Smooth muscle cell (in vitro differentiated cells): ENCODE data around the gene HIVEP3. TPM values are rescaled to one million over a fixed set of nuclear protein-coding genes. Genes with fewer than 3 reads are reported as not detected.

ENCODE experiments used
- DNase-seq: peaks from one replicate; lab custom pipeline; 2025; ENCODE audit not compliant: unreplicated experiment; lab: John Stamatoyannopoulos, UW
- H2AFZ ChIP-seq: fragments of 200-600 bp; sonication (generic); 2 replicates; pipeline ENCODE4 v1.6.0; 2016; ENCODE audit warnings: antibody characterized with exemption, low read depth, mild to moderate bottlenecking
- H3F3A ChIP-seq: fragments of 200-600 bp; sonication (generic); 2 replicates; pipeline ENCODE4 v1.6.0; 2017; ENCODE audit warnings: antibody characterized with exemption, low read depth
- H3K27ac ChIP-seq: fragments of 200-600 bp; sonication (generic); 2 replicates; pipeline ENCODE4 v1.5.1; 2016; ENCODE audit warnings: low read depth, mild to moderate bottlenecking
- H3K27me3 ChIP-seq: fragments of 200-600 bp; sonication (generic); 2 replicates; pipeline ENCODE4 v1.6.1; 2016; ENCODE audit warnings: low read depth, mild to moderate bottlenecking
- H3K36me3 ChIP-seq: fragments of 200-600 bp; sonication (generic); 2 replicates; pipeline ENCODE4 v1.5.1; 2016; ENCODE audit warnings: low read depth
- H3K4me1 ChIP-seq: fragments of 200-600 bp; sonication (generic); 2 replicates; pipeline ENCODE4 v1.5.1; 2016; ENCODE audit warnings: low read depth
- H3K4me2 ChIP-seq: fragments of 200-600 bp; sonication (generic); 2 replicates; pipeline ENCODE4 v1.6.0; 2016; ENCODE audit warnings: mild to moderate bottlenecking
- H3K4me3 ChIP-seq: fragments of 200-600 bp; sonication (generic); 2 replicates; pipeline ENCODE4 v1.5.1; 2016; ENCODE audit warnings: mild to moderate bottlenecking
- H3K79me2 ChIP-seq: fragments of 200-600 bp; sonication (generic); 2 replicates; pipeline ENCODE4 v1.6.0; 2016; ENCODE audit warnings: low read depth, mild to moderate bottlenecking
- H3K9ac ChIP-seq: fragments of 200-600 bp; sonication (generic); 2 replicates; pipeline ENCODE4 v1.6.0; 2016; ENCODE audit warnings: low read depth
- H3K9me3 ChIP-seq: fragments of 200-600 bp; sonication (generic); replicated peaks from 2 replicates; pipeline ENCODE4 v1.5.1; 2016; ENCODE audit warnings: low read depth
- H4K20me1 ChIP-seq: fragments of 200-600 bp; sonication (generic); 2 replicates; pipeline ENCODE4 v1.6.0; 2016; ENCODE audit warnings: low read depth
- WGBS: methylation state at CpG from one replicate; pipeline ENCODE4 v1.1.7; 2016; ENCODE audit warnings: low lambda C conversion rate; 5-methylcytosine and 5-hydroxymethylcytosine counted together
- polyA plus RNA-seq: library from polyadenylated mRNA; unstranded; fragments of >200 nt; fragmentation: Nextera tagmentation; extraction: Ambion mirVana; gene quantifications from 2 replicates; pipeline ENCODE4 v1.2.1, GENCODE V29; 2016
- total RNA-seq: library from RNA; depleted of rRNA; stranded (reverse); fragments of >200 nt; gene quantifications from 2 replicates; pipeline ENCODE4 v1.2.3, GENCODE V29; 2014
- TF ChIP-seq, protein P1 (sequence below): fragments of 200-600 bp; sonication (generic); IDR thresholded peaks from 2 replicates; pipeline ENCODE4 v1.5.1; 2017; ENCODE audit warnings: borderline replicate concordance, mild to moderate bottlenecking, antibody characterized with exemption; ENCODE audit not compliant: insufficient read depth, poor library complexity, severe bottlenecking

Gene HIVEP3
- total and polyA plus RNA-seq, 2 experiments from 2014 or later = 2.1 to 6.4 TPM

- 86% methylated on average over 4 of the region's 4 CpGs for WGBS
- no peak for DNase-seq
- no peaks in the 10 kb centered on the region for H3K9me3 ChIP-seq
Observed at GRCh38 chr1:41536361-41536802, 382.3 kb downstream of the HIVEP3 start.

DNA sequence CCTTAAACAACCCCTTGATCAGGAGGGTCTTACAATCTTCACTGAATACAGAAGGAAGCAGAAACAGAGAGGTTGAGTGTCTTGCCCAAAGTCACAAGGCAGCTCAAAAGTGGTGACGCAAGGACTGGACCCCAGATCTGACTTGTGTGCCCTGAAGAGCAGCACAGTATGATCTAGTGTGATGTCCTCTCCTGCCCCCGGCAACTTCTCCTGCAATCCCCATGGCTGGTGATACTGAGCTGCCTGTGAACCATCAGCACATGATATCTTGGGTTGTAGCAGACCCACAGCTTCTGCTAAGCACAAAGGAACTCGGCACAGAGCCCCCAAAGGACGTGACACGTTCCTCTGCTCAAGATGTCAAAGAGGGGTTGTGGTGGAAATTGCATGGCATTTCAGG is 383.0 kb downstream of the HIVEP3 start:
- no peak overlapping the region for H2AFZ ChIP-seq
- H3K4me2 ChIP-seq = no peak overlapping the region
- no peaks in the 10 kb centered on the region for H3K9me3 ChIP-seq
- H3K27me3 ChIP-seq = no peaks in the 10 kb centered on the region
- no peaks in the 10 kb centered on the region for H3F3A ChIP-seq
- H3K79me2 ChIP-seq = no peaks in the 10 kb centered on the region
- H3K4me1 ChIP-seq = no peaks in the 10 kb centered on the region
- no peaks in the 10 kb centered on the region for H3K36me3 ChIP-seq
- H3K27ac ChIP-seq = no peak overlapping the region
- H3K4me3 ChIP-seq = no peak overlapping the region
- H4K20me1 ChIP-seq = peaks cover 42% of the 10 kb centered on the region
- no peak overlapping the region for H3K9ac ChIP-seq
- TF ChIP-seq, protein P1, sequence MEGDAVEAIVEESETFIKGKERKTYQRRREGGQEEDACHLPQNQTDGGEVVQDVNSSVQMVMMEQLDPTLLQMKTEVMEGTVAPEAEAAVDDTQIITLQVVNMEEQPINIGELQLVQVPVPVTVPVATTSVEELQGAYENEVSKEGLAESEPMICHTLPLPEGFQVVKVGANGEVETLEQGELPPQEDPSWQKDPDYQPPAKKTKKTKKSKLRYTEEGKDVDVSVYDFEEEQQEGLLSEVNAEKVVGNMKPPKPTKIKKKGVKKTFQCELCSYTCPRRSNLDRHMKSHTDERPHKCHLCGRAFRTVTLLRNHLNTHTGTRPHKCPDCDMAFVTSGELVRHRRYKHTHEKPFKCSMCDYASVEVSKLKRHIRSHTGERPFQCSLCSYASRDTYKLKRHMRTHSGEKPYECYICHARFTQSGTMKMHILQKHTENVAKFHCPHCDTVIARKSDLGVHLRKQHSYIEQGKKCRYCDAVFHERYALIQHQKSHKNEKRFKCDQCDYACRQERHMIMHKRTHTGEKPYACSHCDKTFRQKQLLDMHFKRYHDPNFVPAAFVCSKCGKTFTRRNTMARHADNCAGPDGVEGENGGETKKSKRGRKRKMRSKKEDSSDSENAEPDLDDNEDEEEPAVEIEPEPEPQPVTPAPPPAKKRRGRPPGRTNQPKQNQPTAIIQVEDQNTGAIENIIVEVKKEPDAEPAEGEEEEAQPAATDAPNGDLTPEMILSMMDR = no peak
- 87% methylated on average over 5 of the region's 5 CpGs for WGBS
- DNase-seq = no peak

More at GRCh38 chr1:41536361-41536802, 382.3 kb downstream of the HIVEP3 start:
- H3K4me1 ChIP-seq = peaks cover 4% of the 10 kb centered on the region
- H3K9ac ChIP-seq = no peak overlapping the region
- no peaks in the 10 kb centered on the region for H3F3A ChIP-seq
- H3K4me3 ChIP-seq = no peak overlapping the region
- H3K4me2 ChIP-seq = no peak overlapping the region
- TF ChIP-seq, protein P1 = no peak
- no peak overlapping the region for H3K27ac ChIP-seq
- no peaks in the 10 kb centered on the region for H3K36me3 ChIP-seq
- H3K27me3 ChIP-seq = no peaks in the 10 kb centered on the region
- no peak overlapping the region for H2AFZ ChIP-seq
- no peaks in the 10 kb centered on the region for H3K79me2 ChIP-seq
- H4K20me1 ChIP-seq = peaks cover 46% of the 10 kb centered on the region

- Histone ChIP-seq H3K9ac (no peak overlapping the region), H2AFZ (no peak overlapping the region), H4K20me1 (peaks cover 42% of the 10 kb centered on the region), H3K4me1 (no peaks in the 10 kb centered on the region), H3K9me3 (no peaks in the 10 kb centered on the region), H3F3A (no peaks in the 10 kb centered on the region), H3K27me3 (no peaks in the 10 kb centered on the region), H3K4me3 (no peak overlapping the region), H3K36me3 (no peaks in the 10 kb centered on the region), H3K27ac (no peak overlapping the region), H3K4me2 (no peak overlapping the region), H3K79me2 (no peaks in the 10 kb centered on the region)
- TF ChIP-seq, protein P1 = no peak
- DNase-seq = no peak
- 96% methylated on average over 6 of the region's 6 CpGs for WGBS
Observed at GRCh38 chr1:41535276-41535675, 383.4 kb downstream of the HIVEP3 start.

GRCh38 chr1:41534181-41535076 is 384.3 kb downstream of the HIVEP3 start:
- H3K4me1 ChIP-seq = no peaks in the 10 kb centered on the region
- no peak for DNase-seq

More at GRCh38 chr1:41534181-41535076, 384.3 kb downstream of the HIVEP3 start:
- WGBS = 90% methylated on average over 17 of the region's 17 CpGs
- Histone ChIP-seq H3K4me3 (no peak overlapping the region), H4K20me1 (peaks cover 42% of the 10 kb centered on the region), H3K9me3 (no peaks in the 10 kb centered on the region), H3K27me3 (no peaks in the 10 kb centered on the region), H3K36me3 (no peaks in the 10 kb centered on the region), H3F3A (no peaks in the 10 kb centered on the region), H3K27ac (no peak overlapping the region), H3K79me2 (no peaks in the 10 kb centered on the region), H2AFZ (no peak overlapping the region), H3K9ac (no peak overlapping the region), H3K4me2 (no peak overlapping the region)
- TF ChIP-seq, protein P1 = no peak
